ENCODE data around the gene CDH3.

CDH3 gene

DNA sequence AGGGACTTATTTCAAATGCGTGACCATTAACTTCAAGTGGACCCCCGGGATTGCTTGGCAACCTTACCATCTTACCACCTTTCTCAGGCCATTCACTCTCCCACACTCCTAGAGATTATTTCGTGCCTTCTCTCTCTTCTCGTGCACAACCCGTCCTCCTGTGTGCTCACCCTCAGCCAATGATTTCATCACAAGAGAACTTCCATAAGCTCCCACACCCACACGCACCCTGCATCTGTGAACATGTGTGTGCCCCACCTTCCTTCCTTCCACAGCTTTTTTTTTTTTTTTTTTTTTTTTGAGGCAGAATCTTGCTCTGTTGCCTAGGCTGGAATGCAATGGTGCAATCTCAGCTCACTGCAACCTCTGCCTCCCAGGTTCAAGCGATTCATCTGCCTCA is 27.4 kb upstream of the CDH3 start:
- no peak overlapping the region for H3K4me3 ChIP-seq (ENCODE audit: low read depth, low read length)
- TF ChIP-seq, protein P1, sequence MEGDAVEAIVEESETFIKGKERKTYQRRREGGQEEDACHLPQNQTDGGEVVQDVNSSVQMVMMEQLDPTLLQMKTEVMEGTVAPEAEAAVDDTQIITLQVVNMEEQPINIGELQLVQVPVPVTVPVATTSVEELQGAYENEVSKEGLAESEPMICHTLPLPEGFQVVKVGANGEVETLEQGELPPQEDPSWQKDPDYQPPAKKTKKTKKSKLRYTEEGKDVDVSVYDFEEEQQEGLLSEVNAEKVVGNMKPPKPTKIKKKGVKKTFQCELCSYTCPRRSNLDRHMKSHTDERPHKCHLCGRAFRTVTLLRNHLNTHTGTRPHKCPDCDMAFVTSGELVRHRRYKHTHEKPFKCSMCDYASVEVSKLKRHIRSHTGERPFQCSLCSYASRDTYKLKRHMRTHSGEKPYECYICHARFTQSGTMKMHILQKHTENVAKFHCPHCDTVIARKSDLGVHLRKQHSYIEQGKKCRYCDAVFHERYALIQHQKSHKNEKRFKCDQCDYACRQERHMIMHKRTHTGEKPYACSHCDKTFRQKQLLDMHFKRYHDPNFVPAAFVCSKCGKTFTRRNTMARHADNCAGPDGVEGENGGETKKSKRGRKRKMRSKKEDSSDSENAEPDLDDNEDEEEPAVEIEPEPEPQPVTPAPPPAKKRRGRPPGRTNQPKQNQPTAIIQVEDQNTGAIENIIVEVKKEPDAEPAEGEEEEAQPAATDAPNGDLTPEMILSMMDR (IDR thresholded peaks at IDR 0.05; ENCODE audit: insufficient read depth, low read depth, low read length, missing control alignments), result no peak
- no peak for DNase-seq (ENCODE audit: low read depth)

DNA sequence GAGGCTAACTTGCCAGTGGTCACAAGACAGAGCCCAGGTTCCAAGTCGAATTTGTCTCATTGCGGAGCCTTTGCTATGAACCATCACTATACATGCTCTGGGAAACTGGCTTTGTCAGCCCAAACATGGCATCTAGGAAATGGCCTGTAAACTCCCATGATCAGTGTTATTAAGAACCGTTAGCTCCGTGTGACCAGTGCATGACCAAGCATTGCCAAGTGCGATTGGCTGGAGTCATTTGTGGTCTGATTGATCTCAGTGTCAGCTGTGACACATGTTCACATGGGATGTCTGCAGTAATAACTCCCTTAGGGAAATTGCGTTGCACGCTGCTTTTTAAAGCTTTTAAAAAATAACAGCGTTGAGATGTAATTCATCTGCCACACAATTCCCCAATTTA is 18.6 kb upstream of the CDH3 start:
- TF ChIP-seq, protein P1 (IDR thresholded peaks at IDR 0.05; ENCODE audit: insufficient read depth, low read depth, low read length, missing control alignments), result no peak
- no peak for DNase-seq (ENCODE audit: low read depth)
- no peak overlapping the region for H3K4me3 ChIP-seq (ENCODE audit: low read depth, low read length)

DNA sequence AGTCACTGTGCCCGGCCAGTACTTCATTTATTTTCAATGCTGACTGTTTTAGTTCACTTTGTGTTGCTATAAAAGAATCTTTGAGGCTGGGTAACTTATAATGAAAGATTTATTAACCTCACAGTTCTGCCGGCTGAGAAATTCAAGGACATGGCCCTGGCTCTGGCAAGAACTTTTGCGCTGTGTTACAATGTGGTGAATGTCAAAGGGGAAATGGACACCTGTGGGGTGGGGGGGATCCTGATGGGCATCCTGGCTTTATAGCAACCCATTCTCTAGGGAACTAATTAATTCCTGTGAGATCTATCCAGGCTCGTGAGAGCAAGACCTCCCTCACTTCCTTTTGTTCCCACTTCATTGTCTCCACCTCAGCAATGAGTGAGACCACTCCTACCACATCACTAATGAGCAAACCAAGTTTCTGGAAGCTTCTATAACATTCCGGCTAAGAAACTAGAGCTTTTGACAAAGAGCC is 17.1 kb upstream of the CDH3 start:
- DNase-seq (ENCODE audit: low read depth), result no peak
- TF ChIP-seq, protein P1 (IDR thresholded peaks at IDR 0.05; ENCODE audit: insufficient read depth, low read depth, low read length, missing control alignments), result no peak
- H3K4me3 ChIP-seq (ENCODE audit: low read depth, low read length), result no peak overlapping the region

DNA sequence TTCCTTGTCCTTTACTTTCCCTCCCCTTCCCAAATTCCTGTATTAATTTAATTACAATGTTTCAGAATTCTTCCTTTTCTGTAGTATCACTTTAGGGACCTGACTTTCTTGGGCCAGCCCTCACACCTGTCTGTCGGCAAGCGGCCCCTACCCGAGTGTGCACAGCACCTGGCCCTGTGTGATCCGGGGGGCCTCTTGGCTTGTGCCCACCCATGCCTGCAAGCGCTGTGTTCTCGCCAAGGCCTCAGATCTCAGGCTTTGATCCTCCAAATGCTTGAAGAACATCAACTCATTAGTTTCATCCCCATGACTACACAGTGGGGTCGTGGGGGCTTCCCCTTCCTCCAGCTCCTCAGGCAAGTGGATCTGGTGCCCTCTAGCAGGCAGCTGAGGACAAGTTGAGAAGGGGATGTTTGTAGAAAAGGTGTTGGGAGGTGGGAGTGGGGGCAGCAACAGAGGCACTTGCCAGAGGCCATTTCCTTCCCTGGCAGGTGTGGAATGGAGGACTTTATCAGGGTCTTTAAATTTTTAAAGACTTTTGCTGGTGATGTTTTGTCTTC is 15.7 kb upstream of the CDH3 start:
- DNase-seq (ENCODE audit: low read depth), result no peak
- no peak overlapping the region for H3K4me3 ChIP-seq (ENCODE audit: low read depth, low read length)
- TF ChIP-seq, protein P1 (IDR thresholded peaks at IDR 0.05; ENCODE audit: insufficient read depth, low read depth, low read length, missing control alignments), result no peak

DNA sequence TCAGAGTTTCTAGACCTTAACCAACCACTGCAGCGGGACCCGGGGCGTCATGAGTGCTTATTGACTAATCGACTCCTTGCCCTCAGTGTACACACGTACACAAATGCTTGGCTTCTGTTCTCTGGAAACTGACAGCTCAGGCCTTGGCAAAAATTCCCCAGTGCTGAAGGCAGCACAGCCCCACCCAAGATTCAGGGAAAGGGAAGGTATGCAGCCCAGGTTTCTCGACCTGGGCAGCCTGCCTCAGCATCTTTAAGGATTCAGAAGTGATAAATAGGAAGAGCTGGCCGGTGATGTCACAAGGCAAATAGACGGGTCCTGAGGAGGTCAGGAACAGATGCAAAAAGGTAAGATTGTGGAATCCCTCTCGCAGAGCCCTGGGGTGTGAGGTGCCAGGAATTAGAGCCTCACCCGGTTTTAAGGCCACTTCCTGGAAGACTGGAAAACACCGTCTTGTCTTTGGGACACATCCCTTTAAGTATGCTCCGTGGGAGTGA is 9.0 kb upstream of the CDH3 start:
- DNase-seq (ENCODE audit: low read depth), result no peak
- H3K4me3 ChIP-seq (ENCODE audit: low read depth, low read length), result no peak overlapping the region
- TF ChIP-seq, protein P1 (IDR thresholded peaks at IDR 0.05; ENCODE audit: insufficient read depth, low read depth, low read length, missing control alignments), result no peak

DNA sequence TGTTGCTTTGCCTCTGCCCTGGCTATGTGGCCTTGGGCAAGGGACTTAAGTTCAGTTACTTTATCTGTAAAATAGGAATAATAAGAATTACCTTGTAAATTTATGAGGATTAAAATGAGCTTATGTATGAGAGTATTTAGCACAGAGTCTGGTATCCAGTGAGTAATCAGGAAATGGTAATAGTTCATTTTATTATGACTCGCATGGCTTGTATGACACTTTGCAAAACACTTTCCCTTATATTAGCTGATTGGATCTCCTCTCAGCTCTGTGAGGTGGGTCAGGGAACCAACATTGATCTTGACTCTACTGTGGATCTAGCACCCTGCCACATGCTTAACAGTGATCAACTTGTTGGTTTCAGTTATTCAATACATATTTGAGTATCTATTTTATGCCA is 8.3 kb upstream of the CDH3 start:
- no peak overlapping the region for H3K4me3 ChIP-seq (ENCODE audit: low read depth, low read length)
- no peak for DNase-seq (ENCODE audit: low read depth)
- TF ChIP-seq, protein P1 (IDR thresholded peaks at IDR 0.05; ENCODE audit: insufficient read depth, low read depth, low read length, missing control alignments), result no peak

DNA sequence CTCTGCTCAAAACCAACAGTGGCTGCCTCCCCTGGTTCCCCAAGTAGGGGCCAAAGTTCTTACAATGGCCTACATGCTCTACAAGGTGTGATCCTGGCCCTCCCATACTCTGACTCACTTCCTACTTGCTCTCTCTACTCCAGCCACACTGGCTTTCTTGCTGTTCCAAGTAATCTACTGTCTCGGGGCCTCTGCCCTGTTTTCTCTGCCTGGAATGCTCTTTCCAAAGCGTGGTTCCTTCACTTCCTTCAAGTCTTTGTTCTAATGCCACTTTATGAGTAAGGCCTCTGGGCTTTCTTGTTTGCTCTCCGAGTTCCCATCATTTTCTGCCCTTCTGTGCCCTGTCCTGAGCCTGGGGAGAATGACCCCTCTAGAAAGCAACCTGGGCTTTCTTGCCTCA is 4.1 kb upstream of the CDH3 start:
- no peak for DNase-seq (ENCODE audit: low read depth)
- no peak overlapping the region for H3K4me3 ChIP-seq (ENCODE audit: low read depth, low read length)
- TF ChIP-seq, protein P1 (IDR thresholded peaks at IDR 0.05; ENCODE audit: insufficient read depth, low read depth, low read length, missing control alignments), result no peak
